HepG2 (cell line): ENCODE measurements around the gene FAM89B. TPM values are rescaled to one million over a fixed set of nuclear protein-coding genes. Genes with fewer than 3 reads are reported as not detected.

Experiments used
- ATAC-seq: fragments of 200-7000 bp; cut with Tn5 transposase; 3 replicates; pipeline ENCODE4 v1.9.1; 2020; ENCODE audit warnings: mild to moderate bottlenecking, moderate library complexity
- BruUV-seq: library from RNA; stranded (reverse); fragments of 400-500 nt; replicated peaks from 2 replicates; lab custom pipeline; 2021; lab: Mats Ljungman, UMichigan
- CTCF ChIA-PET: fragments of 300-600 bp; formaldehyde crosslinking; extraction: SDS; loops from one replicate; lab custom pipeline; 2021; ENCODE audit warnings: low total read pairs, inconsistent platforms, low intra/inter-chr PET ratio; lab: Yijun Ruan, JAX
- POLR2A ChIA-PET: fragments of 350-600 bp; sonication (Branson Sonifier 250); formaldehyde crosslinking; loops from one replicate; lab custom pipeline; 2020; ENCODE audit warnings: antibody characterized with exemption, inconsistent platforms; lab: Yijun Ruan, JAX
- DNase-seq: peaks from one replicate; pipeline ENCODE4 v3.0.0-alpha.2; 2015; ENCODE audit warnings: low spot score
- FAIRE-seq: peaks from 3 replicates; lab custom pipeline; 2011; peaks lifted over from hg19 to GRCh38; lab: Jason Lieb, UNC
- H2AFZ ChIP-seq: one replicate; pipeline ENCODE4 v1.6.1; 2011; ENCODE audit warnings: low read length, inconsistent platforms
- H3K27ac ChIP-seq: fragments of 300-600 bp; 3 replicates; pipeline ENCODE4 v1.8.0; 2011; ENCODE audit warnings: mixed run types, mild to moderate bottlenecking, mixed read lengths, low read length, inconsistent platforms; ENCODE audit not compliant: insufficient read depth; ENCODE audit errors: extremely low read length
- H3K27me3 ChIP-seq, 2 experiments: fragments of 200-600 bp in 1 of 2; 2 replicates in 1 of 2; 3 replicates in 1 of 2; pipeline versions ENCODE4 v1.6.0 to v1.8.0; 2011; ENCODE audit warnings: low read length in 2 of 2, mild to moderate bottlenecking in 2 of 2, moderate library complexity in 2 of 2, inconsistent platforms in 1 of 2; ENCODE audit not compliant: insufficient read depth in 2 of 2, control insufficient read depth in 1 of 2
- H3K36me3 ChIP-seq, 2 experiments: fragments of 200-600 bp in 1 of 2; replicated peaks in 1 of 2; 2 replicates in 1 of 2; 3 replicates in 1 of 2; pipeline versions ENCODE4 v1.5.1 to v1.8.0; 2011; ENCODE audit warnings: low read length in 2 of 2, inconsistent platforms in 1 of 2; ENCODE audit not compliant: insufficient read depth in 2 of 2, control insufficient read depth in 1 of 2
- H3K4me1 ChIP-seq: 2 replicates; pipeline ENCODE4 v1.5.1; 2012; ENCODE audit warnings: low read length, inconsistent platforms; ENCODE audit not compliant: insufficient read depth
- H3K4me2 ChIP-seq: 2 replicates; pipeline ENCODE4 v1.6.0; 2011; ENCODE audit warnings: low read depth, low read length, inconsistent platforms
- H3K4me3 ChIP-seq, 3 experiments: fragments of 200-600 bp in 1 of 3; sonication (generic), shearing (Covaris generic) in 1 of 3; replicated peaks in 1 of 3; 2 replicates each; pipeline ENCODE4 v1.5.1; 2011 to 2016; ENCODE audit warnings: low read length in 3 of 3, inconsistent platforms in 2 of 3, low read depth in 2 of 3, mild to moderate bottlenecking in 2 of 3, control low read depth in 1 of 3, mixed read lengths in 1 of 3; ENCODE audit not compliant: insufficient read depth in 1 of 3
- H3K79me2 ChIP-seq: one replicate; pipeline ENCODE4 v1.6.1; 2011; ENCODE audit warnings: low read length, inconsistent platforms; ENCODE audit not compliant: insufficient read depth
- H3K9ac ChIP-seq: 2 replicates; pipeline ENCODE4 v1.6.0; 2011; ENCODE audit warnings: mild to moderate bottlenecking, low read depth, low read length, inconsistent platforms; ENCODE audit not compliant: insufficient read depth
- H3K9me3 ChIP-seq: 2 replicates; pipeline ENCODE4 v1.5.1; 2012; ENCODE audit warnings: mild to moderate bottlenecking, low read length
- H4K20me1 ChIP-seq: 2 replicates; pipeline ENCODE4 v1.6.0; 2011; ENCODE audit warnings: inconsistent platforms, mild to moderate bottlenecking, low read length, moderate library complexity; ENCODE audit not compliant: insufficient read depth
- AHR ChIP-seq: IDR thresholded peaks from 2 replicates; pipeline ENCODE4 v1.6.1; 2018; ENCODE audit warnings: missing genetic modification reagents, missing compliant biosample characterization
- CREM ChIP-seq, 2 experiments: sonication (generic) in 1 of 2; formaldehyde crosslinking in 1 of 2; IDR thresholded peaks; 2 replicates each; pipeline versions ENCODE4 v1.4.0 to v1.6.1; 2016 to 2020; ENCODE audit warnings: antibody characterized with exemption in 1 of 2, mild to moderate bottlenecking in 1 of 2, missing genetic modification reagents in 1 of 2
- DRAP1 ChIP-seq: IDR thresholded peaks from 2 replicates; pipeline ENCODE4 v1.6.1; 2016; ENCODE audit warnings: missing genetic modification reagents, missing compliant biosample characterization
- GPN1 ChIP-seq: sonication (generic); formaldehyde crosslinking; IDR thresholded peaks from 2 replicates; pipeline ENCODE4 v1.5.1; 2020; ENCODE audit warnings: missing genetic modification reagents, borderline replicate concordance
- HNRNPL ChIP-seq: fragments of 200-400 bp; formaldehyde crosslinking; IDR thresholded peaks from 2 replicates; pipeline ENCODE4 v1.6.1; 2017; ENCODE audit warnings: mild to moderate bottlenecking, low read depth, low read length
- MED1 ChIP-seq: sonication (generic); formaldehyde crosslinking; IDR thresholded peaks from 2 replicates; pipeline ENCODE4 v1.4.0; 2020; ENCODE audit warnings: missing genetic modification reagents
- PBX3 ChIP-seq: sonication (generic); formaldehyde crosslinking; IDR thresholded peaks from 2 replicates; pipeline ENCODE4 v1.8.1; 2023; ENCODE audit warnings: missing genetic modification reagents, inconsistent platforms, borderline replicate concordance
- POLR2AphosphoS2 ChIP-seq: IDR thresholded peaks from 2 replicates; pipeline ENCODE4 v1.6.1; 2011; ENCODE audit warnings: low read depth, low read length, improper control_type of control experiment
- RXRA ChIP-seq: sonication (generic); formaldehyde crosslinking; IDR thresholded peaks from 2 replicates; pipeline ENCODE4 v1.5.1; 2020; ENCODE audit warnings: missing genetic modification reagents
- SIX1 ChIP-seq: sonication (generic); formaldehyde crosslinking; IDR thresholded peaks from 2 replicates; pipeline ENCODE4 v1.4.0; 2020; ENCODE audit warnings: missing genetic modification reagents, borderline replicate concordance
- ZGPAT ChIP-seq: IDR thresholded peaks from 2 replicates; pipeline ENCODE4 v1.6.1; 2016; ENCODE audit warnings: mild to moderate bottlenecking
- ZNF121 ChIP-seq: sonication (generic); formaldehyde crosslinking; IDR thresholded peaks from 2 replicates; pipeline ENCODE4 v1.5.0; 2020; ENCODE audit warnings: mild to moderate bottlenecking, missing genetic modification reagents
- ZNF282 ChIP-seq: fragments of 450-650 bp; IDR thresholded peaks from 2 replicates; pipeline ENCODE4 v1.6.1; 2018; ENCODE audit not compliant: partially characterized antibody
- ZNF326 ChIP-seq: sonication (generic); formaldehyde crosslinking; IDR thresholded peaks from 2 replicates; pipeline ENCODE4 v1.4.0; 2020; ENCODE audit warnings: missing genetic modification reagents, borderline replicate concordance
- ZNF331 ChIP-seq: sonication (generic); formaldehyde crosslinking; IDR thresholded peaks from 2 replicates; pipeline ENCODE4 v1.4.0; 2020; ENCODE audit warnings: missing genetic modification reagents
- ZNF333 ChIP-seq: sonication (generic); formaldehyde crosslinking; IDR thresholded peaks from 2 replicates; pipeline ENCODE4 v1.4.0; 2020; ENCODE audit warnings: mild to moderate bottlenecking, missing genetic modification reagents, borderline replicate concordance
- ZNF354B ChIP-seq: sonication (generic); formaldehyde crosslinking; IDR thresholded peaks from 2 replicates; pipeline ENCODE4 v1.8.0; 2022; ENCODE audit warnings: mild to moderate bottlenecking, missing genetic modification reagents
- ZNF446 ChIP-seq: sonication (generic); formaldehyde crosslinking; IDR thresholded peaks from 2 replicates; pipeline ENCODE4 v1.5.0; 2020; ENCODE audit warnings: mild to moderate bottlenecking, missing genetic modification reagents
- ZNF543 ChIP-seq: sonication (generic); formaldehyde crosslinking; IDR thresholded peaks from 2 replicates; pipeline ENCODE4 v1.4.0; 2020; ENCODE audit warnings: mild to moderate bottlenecking, missing genetic modification reagents
- ZNF674 ChIP-seq: sonication (generic); formaldehyde crosslinking; IDR thresholded peaks from 2 replicates; pipeline ENCODE4 v1.5.0; 2020; ENCODE audit warnings: low read depth, mild to moderate bottlenecking, missing genetic modification reagents
- ZNF839 ChIP-seq: sonication (generic); formaldehyde crosslinking; IDR thresholded peaks from 2 replicates; pipeline ENCODE4 v1.4.0; 2020; ENCODE audit warnings: missing genetic modification reagents, mild to moderate bottlenecking, borderline replicate concordance
- ZSCAN12 ChIP-seq: sonication (generic); formaldehyde crosslinking; IDR thresholded peaks from 2 replicates; pipeline ENCODE4 v1.9.0; 2021; ENCODE audit warnings: mild to moderate bottlenecking, missing genetic modification reagents
- WGBS: methylation state at CpG from one replicate; pipeline ENCODE4 v1.1.6; 2017; ENCODE audit warnings: low lambda C conversion rate; 5-methylcytosine and 5-hydroxymethylcytosine counted together
- in situ Hi-C: cut with HindIII; loops from 2 replicates; pipeline ENCODE4 v1.10.0; 2017; ENCODE audit warnings: low pct_unique_long_range_greater_than_20kb; ENCODE audit not compliant: extremely low pct_ligation_motif_present
- intact Hi-C: fragments of 100-400 bp; cut with micrococcal nuclease; formaldehyde crosslinking; loops from one replicate; pipeline ENCODE4 v1.10.0; 2022; ENCODE audit not compliant: unreplicated experiment
- polyA plus RNA-seq, 8 experiments: library from polyadenylated mRNA; depleted of rRNA in 3 of 8; stranded (reverse) in 7 of 8; unstranded in 1 of 8; fragments of >200 nt; fragmentation: Illumina TruSeq in 4 of 8; extraction: Trizol in 4 of 8; gene quantifications; 2 replicates each; pipeline versions ENCODE4 v1.2.1 to v1.2.3, GENCODE V29; 2011 to 2016; ENCODE audit warnings: low read depth in 4 of 8, missing spikeins in 1 of 8, mixed read lengths in 1 of 8; ENCODE audit not compliant: insufficient read depth in 1 of 8
- total RNA-seq, 5 experiments: library from RNA; depleted of rRNA; stranded (reverse); fragments of >200 nt; fragmentation: Illumina TruSeq; extraction: Trizol; gene quantifications; 2 replicates each; pipeline ENCODE4 v1.2.3, GENCODE V29; 2016; ENCODE audit warnings: low read depth in 1 of 5

Gene FAM89B
- total and polyA plus RNA-seq, 2 of the 13 experiments (the other 11 are each of a cell fraction or from before 2014, with no cell fraction given), result 5.7 to 8.0 TPM

GRCh38 chr11:65607614-65608426, 35.5 kb downstream of the FAM89B start (continued):
- TF ChIP-seq POLR2AphosphoS2, result peak; percentile 63; the same call in 1 of the 2 replicates
- 0 out of 2 replicates have a peak, but pooled peaks have one; percentile 35 for TF ChIP-seq HNRNPL
- no peak for TF ChIP-seq MED1 (CRISPR knock-in tag)

DNA sequence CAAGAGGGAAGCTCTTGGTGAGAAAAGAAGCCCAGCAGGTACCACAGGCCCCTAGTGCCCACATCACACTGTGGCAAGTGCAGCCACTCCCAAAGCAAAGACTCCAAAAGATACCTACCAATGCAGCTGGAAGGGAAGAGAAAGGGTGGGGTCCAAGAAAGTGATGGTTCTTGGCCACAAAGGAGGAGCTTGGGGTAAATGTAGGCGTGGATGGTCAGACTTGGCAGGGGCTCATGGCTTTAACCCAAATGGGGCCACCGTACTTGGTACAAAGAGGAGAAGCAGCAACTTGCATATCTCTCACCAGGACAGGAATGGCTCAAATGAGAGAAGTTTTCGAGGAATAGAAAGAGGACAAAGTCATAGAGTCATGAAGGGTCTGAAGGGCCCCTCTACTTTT, 36.9 kb downstream of the FAM89B start:
- in situ Hi-C loops (no loop called here), intact Hi-C loops (no loop called here)
- no peak overlapping the region for H3K4me3 ChIP-seq
- H3K27ac ChIP-seq, result no peak overlapping the region
- no peak overlapping the region for H3K4me2 ChIP-seq
- no TSS peak for BruUV-seq
- FAIRE-seq (no peak), ATAC-seq (no peak), DNase-seq (no peak)
- no peak overlapping the region for H2AFZ ChIP-seq
- no peaks in the 10 kb centered on the region for H3K9me3 ChIP-seq
- peaks cover 46% of the 10 kb centered on the region for H3K79me2 ChIP-seq
- no peaks in the 10 kb centered on the region; a peak in 1 of 5 replicates for H3K27me3 ChIP-seq
- peaks cover 29 to 65% of the 10 kb centered on the region in 2 experiments for H3K36me3 ChIP-seq
- peaks cover 21% of the 10 kb centered on the region; the same call in 1 of the 2 replicates for H4K20me1 ChIP-seq
- POLR2A ChIA-PET, result interaction anchor here (1.0 to 1.7 kb wide), 3 partner anchors 15 to 54 kb away, joined by 3 to 5 read pairs (median 4); partner anchors contain the start of genes RELA and SIPA1
- H3K9ac ChIP-seq, result no peak overlapping the region
- H3K4me1 ChIP-seq, result peaks cover 37% of the 10 kb centered on the region
- TF ChIP-seq ZSCAN12 (no peak), ZNF839 (CRISPR knock-in tag) (no peak), RXRA (no peak), ZNF674 (CRISPR knock-in tag) (no peak), SIX1 (CRISPR knock-in tag) (no peak), ZNF446 (CRISPR knock-in tag) (no peak), ZNF282 (no peak), GPN1 (CRISPR knock-in tag) (no peak), ZNF121 (CRISPR knock-in tag) (no peak), CREM (IDR thresholded peaks at IDR 0.05) (no peak), CREM (CRISPR knock-in tag; IDR thresholded peaks at IDR 0.05) (no peak), ZNF543 (CRISPR knock-in tag) (no peak), ZNF333 (CRISPR knock-in tag) (no peak), AHR (CRISPR knock-in tag) (no peak), DRAP1 (CRISPR knock-in tag) (no peak), ZNF331 (CRISPR knock-in tag) (no peak), PBX3 (CRISPR knock-in tag) (no peak), ZNF354B (no peak), ZNF326 (CRISPR knock-in tag) (no peak), ZGPAT (CRISPR knock-in tag) (no peak)
- CTCF ChIA-PET, result no interaction called here
- WGBS, result 91% methylated on average over 3 of the region's 3 CpGs
